Pons (tissue), 1 donor: ENCODE data around the gene NECTIN2.
"Not testable (repeated sequence)": the region's sequence is repeated elsewhere in the genome, so short reads cannot be mapped to it uniquely, and the experiment has no call there.

Experiments used
- DNase-seq: peaks from one replicate; pipeline ENCODE4 v3.0.0-alpha.2; 2016; ENCODE audit warnings: low spot score

The NECTIN2 gene

GRCh38 chr19:44908836-44909261 lies 62.8 kb downstream of the NECTIN2 start:
- DNase-seq: no peak

- DNase-seq: no peak
These were observed 63.7 kb downstream of the NECTIN2 start for GRCh38 chr19:44909775-44910174.

DNA sequence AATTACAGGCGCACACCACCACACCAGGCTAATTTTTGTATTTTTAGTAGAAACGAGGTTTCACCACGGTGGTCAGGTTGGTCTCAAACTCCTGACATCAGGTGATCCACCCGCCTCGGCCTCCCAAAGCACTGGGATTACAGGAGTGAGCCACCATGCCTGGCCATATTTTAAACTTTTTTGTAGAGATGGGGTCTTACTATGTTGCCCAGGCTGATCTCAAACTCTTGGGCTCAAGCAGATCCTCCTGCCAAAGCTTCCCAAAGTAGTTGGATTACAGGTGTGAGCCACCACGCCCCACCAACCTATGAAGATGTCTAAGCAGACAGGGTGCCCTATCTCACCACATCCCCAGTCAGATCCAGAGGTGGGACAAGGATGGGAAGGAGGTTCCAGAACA lies 65.8 kb downstream of the NECTIN2 start:
- not testable (repeated sequence) for DNase-seq

DNA sequence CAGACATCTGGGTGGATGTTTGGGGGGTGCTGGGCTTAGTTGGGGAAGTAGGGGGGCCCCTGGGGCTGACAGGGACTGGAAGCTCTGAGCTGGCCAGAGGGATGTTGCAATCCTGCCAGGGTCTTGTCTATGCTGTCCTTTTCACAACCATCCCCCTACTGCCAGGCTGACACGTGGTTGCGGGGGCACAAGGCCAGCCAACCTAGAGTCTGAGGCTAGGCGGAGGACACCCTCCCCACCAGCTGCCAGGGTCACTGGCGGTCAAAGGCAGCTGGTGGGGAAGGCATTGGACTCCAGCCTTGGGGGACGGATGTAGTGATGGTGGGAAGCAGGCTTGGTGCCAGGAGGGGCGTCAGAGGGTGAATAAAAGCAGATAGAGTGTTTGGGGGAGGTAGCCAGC lies 66.8 kb downstream of the NECTIN2 start:
- peak; percentile 82 for DNase-seq

GRCh38 chr19:44913512-44914432 lies 67.7 kb downstream of the NECTIN2 start:
- DNase-seq: not testable (repeated sequence)

DNA sequence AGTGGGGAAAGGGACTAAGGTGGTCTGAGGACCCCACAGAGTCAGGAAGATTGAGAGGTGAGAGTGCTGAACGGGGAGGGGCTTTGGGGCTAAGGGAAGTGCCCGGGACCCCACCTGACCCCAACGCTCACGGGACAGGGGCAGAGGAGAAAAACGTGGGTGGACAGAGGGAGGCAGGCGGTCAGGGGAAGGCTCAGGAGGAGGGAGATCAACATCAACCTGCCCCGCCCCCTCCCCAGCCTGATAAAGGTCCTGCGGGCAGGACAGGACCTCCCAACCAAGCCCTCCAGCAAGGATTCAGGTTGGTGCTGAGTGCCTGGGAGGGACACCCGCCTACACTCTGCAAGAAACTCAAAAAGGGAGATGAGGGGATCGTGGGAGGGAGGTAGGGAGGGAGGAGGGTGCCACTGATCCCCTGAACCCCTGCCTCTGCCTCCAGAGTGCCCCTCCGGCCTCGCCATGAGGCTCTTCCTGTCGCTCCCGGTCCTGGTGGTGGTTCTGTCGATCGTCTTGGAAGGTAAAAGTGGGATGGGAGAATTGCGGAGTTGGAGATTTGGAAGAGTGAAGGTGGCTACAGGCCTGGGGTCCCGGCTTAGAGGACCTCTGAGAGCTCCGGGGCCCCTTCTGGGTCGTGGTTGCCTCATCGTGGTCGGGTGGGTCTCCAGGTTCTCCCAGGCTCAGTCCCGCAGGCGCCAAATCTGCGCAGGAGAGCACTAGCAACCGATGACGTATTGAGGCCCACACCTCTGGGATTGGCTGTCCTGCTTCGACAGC lies 68.5 kb downstream of the NECTIN2 start, which contains the start of gene APOC1:
Gene APOC1 (plus strand): TSS at position 176 of the 774 bp plus-strand sequence. CDS start 284 bp downstream, at position 460.
- DNase-seq: peak; percentile 86

GRCh38 chr19:44924243-44924725 lies 78.2 kb downstream of the NECTIN2 start:
- DNase-seq: no peak

- DNase-seq: peak; percentile 84
These were observed 79.2 kb downstream of the NECTIN2 start for GRCh38 chr19:44925114-44925891.

DNA sequence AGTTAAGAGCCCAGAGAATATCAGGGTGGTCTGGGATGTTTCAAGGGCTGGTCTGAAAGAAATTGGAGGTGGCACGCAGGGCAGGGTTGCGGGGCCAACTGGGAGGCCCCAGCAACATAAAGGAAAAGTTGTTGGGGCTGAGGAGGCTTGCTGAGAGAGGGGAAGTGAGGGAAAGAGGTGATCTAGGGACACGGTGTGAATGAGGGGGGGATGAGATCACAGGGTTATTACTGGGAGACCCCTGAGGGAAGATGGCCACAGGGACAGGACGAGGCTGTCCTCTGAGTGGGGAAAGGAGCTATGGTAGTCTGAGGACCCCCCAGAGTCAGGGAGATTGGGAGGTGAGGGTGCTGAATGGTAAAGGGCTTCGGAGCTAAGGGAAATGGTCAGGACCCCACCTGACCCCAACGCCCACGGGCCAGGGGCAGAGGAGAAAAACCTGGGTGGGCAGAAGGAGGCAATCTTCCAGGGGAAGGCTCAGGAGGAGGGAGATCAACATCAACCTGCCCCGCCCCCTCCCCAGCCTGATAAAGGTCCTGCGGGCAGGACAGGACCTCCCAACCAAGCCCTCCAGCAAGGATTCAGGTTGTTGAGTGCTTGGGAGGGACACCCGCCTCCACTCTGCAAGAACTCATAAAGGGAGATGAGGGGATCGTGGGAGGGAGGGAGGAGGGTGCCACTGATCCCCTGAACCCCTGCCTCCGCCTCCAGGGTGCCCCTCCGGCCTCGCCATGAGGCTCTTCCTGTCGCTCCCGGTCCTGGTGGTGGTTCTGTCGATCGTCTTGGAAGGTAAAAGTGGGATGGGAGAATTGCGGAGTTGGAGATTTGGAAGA lies 80.4 kb downstream of the NECTIN2 start:
- not testable (repeated sequence) for DNase-seq

DNA sequence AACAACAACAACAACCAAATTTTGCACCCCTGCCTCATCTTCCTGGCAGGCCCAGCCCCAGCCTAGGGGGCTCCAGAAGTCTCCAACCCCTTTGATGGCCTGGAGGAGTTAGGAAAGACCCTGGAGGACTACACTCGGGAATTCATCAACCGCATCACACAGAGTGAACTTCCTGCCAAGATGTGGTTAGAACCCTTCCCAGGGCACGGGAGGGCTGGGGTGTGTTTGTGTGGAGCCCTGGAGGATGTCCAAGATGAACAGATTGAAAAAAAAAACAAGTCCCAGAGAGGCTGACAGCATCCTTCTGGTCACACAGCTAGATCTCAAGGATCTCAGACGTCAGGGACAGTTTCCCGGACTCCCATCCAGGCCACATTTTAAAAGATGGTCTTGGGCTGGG lies 81.6 kb downstream of the NECTIN2 start:
- DNase-seq: no peak

GRCh38 chr19:44930088-44930487 lies 84.0 kb downstream of the NECTIN2 start:
- DNase-seq: no peak

- no peak for DNase-seq
These were observed 85.4 kb downstream of the NECTIN2 start for GRCh38 chr19:44931541-44931940.
